ENCODE measurements around the gene MAP3K5. TPM values are rescaled to one million over a fixed set of nuclear protein-coding genes. Genes with fewer than 3 reads are reported as not detected.

MAP3K5 gene
- total RNA-seq, 1 experiment from 2014 or later: 2.0 TPM

- no peak for DNase-seq (ENCODE audit: low spot score)
Measured at GRCh38 chr6:136514591-136514990, 277.7 kb downstream of the MAP3K5 start.

DNA sequence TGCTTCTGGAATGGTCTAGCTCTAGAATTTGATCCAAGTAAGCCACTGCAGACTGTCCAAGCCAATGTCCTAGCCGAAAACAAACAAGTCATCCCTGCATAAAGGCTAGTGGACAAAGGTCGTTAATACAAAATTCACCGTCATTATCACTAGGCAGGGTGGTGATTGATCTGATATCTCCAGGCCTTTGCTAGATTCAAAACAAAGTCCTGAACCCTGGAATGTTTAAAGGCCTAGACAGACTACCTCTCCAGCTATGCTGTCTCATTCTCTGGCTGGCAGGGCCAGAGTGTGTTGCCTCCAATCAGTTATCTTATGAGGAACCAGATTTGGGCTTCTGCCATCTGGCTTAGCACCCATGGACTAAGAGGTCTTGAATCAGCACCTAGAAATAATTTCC is 280.4 kb downstream of the MAP3K5 start:
- DNase-seq (ENCODE audit: low spot score): no peak

- no peak for DNase-seq (ENCODE audit: low spot score)
Measured at GRCh38 chr6:136511397-136511796, 280.9 kb downstream of the MAP3K5 start.

GRCh38 chr6:136510782-136511181 is 281.5 kb downstream of the MAP3K5 start:
- no peak for DNase-seq (ENCODE audit: low spot score)

DNA sequence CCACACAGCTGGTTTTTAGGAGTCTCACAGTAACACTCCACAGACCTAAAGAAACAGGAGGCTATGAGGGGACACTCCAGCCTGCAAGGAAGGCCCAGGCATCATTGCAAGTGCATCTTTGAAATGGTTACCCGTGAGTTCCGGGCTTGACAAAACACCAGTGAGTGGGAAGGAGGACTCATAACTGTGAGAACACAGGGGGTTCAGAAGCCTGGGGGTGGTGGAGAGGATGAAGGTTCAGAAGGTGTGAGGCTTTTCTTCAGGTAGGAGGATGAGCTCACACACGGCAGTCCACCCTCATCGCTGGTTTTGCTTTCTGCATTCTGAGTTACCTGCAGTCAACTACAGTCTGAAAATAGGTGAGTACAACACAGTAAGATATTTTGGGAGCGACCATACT is 282.0 kb downstream of the MAP3K5 start:
- no peak for DNase-seq (ENCODE audit: low spot score)

- peak; percentile 38 for DNase-seq (ENCODE audit: low spot score)
Measured at GRCh38 chr6:136508725-136509392, 283.4 kb downstream of the MAP3K5 start.

Other genes with a start within 250 kb of the MAP3K5 start
- 1.0 and 1.1 TPM in 2 replicates for gene MAP7, start 242.1 kb downstream of the MAP3K5 start, total RNA-seq (2014; rRNA removed; shearing (Covaris generic))
- 9.4 and 11.6 TPM in 2 replicates for gene PEX7, start 30.1 kb upstream of the MAP3K5 start, total RNA-seq (2014; rRNA removed; shearing (Covaris generic))
- gene SLC35D3, start 129.8 kb upstream of the MAP3K5 start, total RNA-seq (2014; rRNA removed; shearing (Covaris generic)): not detected in 2 replicates

Measured in A172 (cell line).